ENCODE data around the gene CDK11B.
"Not testable (repeated sequence)": the region's sequence is repeated elsewhere in the genome, so short reads cannot be mapped to it uniquely, and the experiment has no call there.

CDK11B gene

DNA sequence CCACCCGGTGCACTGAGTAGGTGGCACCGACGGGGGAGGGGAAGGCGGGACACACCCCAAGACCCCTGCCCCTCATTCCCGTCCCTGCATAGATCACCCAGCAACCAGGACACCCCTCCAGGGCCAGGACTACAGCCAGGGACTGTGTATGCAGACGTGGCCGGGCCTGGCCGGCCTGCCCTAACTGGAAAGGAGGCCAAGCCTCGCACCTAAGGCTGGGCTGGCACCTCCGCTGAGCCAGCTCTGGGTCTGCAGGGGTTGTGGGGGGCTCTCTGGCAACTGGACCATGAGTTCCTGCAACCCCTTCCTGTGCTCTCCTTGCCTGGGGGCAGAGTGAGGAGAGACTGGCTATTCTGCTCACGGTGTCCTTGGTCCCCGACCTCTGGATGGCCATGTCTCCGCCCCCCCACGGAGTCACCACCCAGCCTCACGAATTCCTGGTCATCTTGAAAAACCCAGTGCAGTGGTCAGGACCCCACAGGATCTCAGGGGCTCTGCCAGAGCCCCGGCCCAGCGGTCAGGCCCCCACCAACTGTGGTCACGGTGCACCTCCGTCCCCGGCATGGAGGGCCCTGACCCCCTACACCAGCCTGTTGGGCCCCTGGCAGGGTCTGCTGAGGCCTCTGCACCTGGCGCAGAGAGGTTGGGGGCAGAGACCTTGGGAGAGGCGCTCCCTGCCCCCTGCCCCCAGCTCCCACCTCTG, 57.8 kb downstream of the CDK11B start:
- in situ Hi-C loops (cut with HindIII; ENCODE audit: low sequenced_read_pairs), result no loop called here

- in situ Hi-C loops (cut with HindIII; ENCODE audit: low sequenced_read_pairs), result no loop called here
Measured at GRCh38 chr1:1599935-1600860, 58.6 kb downstream of the CDK11B start, which contains the start of gene FNDC10. Gene FNDC10 (minus strand): TSS chr1:1600135. CDS start chr1:1600015, 120 bp downstream.

- in situ Hi-C loops (cut with HindIII; ENCODE audit: low sequenced_read_pairs), result no loop called here
Measured at GRCh38 chr1:1599030-1599934, 59.5 kb downstream of the CDK11B start.

- in situ Hi-C loops (cut with HindIII; ENCODE audit: low sequenced_read_pairs), result no loop called here
Measured at GRCh38 chr1:1598720-1599029, 60.1 kb downstream of the CDK11B start.

DNA sequence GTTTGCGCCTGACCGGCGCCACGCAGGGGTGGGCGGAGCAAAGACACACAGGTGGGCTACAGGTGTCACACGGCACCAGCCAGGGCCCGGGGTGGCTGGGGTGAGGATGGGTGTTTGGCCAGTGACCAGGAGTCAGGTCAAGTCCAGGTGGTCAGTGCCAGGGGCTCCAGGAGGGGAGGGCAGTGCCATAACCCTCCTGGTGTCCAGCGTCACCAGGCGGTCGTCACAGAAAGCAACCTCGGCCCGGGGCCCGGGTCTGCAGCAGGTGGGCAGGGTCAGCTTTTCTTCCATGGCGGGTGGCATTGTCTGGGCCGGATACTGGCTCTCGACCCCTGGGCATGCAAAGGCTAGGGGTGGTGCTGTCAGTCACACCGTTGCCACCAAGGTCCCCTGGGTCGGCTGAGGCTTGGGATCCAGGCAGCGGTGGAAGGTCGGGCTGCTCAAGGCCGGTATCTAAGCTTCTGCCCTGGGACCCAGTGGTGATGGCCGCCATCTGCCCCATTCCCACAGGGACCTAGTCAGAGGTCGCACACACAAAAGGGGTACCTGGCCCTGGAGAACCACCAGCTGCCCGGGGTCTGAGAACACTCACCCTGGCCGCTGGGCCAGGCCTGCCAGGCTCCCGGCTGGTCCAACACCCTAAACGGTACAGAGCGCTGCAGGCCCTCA, 60.6 kb downstream of the CDK11B start:
- in situ Hi-C loops (cut with HindIII; ENCODE audit: low sequenced_read_pairs), result no loop called here

DNA sequence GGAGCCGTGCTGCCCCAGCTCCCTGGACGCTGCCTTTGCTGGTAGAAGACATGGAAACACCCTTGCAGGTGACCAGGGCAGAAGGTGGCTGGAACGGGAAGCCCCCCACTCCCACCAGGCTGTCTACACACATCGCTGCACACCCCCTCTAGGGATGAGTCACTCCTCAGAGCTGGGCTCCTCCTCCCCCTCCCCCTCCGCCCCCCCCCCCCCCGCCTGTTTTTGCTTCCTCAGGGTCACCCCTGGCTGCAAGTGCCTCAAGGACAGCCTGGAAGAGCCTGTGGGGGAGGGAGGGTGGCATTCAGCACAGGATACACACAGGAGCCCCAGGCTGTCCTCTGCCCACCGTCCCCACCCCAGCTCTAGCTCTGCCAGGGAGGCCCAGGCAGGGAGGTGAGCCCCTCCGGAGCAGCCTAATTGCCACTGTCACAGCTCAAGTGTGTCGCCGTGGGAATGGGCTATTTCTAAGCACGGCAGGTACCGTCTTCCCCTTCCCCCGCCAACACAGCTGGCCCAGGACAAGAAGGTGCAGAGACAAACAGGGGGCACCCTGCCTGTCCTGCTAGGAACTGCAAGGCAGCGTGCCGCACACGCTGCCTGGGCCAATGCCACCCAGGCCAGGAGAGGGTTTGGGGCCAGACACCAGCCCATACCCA, 61.4 kb downstream of the CDK11B start:
- in situ Hi-C loops (cut with HindIII; ENCODE audit: low sequenced_read_pairs), result no loop called here

DNA sequence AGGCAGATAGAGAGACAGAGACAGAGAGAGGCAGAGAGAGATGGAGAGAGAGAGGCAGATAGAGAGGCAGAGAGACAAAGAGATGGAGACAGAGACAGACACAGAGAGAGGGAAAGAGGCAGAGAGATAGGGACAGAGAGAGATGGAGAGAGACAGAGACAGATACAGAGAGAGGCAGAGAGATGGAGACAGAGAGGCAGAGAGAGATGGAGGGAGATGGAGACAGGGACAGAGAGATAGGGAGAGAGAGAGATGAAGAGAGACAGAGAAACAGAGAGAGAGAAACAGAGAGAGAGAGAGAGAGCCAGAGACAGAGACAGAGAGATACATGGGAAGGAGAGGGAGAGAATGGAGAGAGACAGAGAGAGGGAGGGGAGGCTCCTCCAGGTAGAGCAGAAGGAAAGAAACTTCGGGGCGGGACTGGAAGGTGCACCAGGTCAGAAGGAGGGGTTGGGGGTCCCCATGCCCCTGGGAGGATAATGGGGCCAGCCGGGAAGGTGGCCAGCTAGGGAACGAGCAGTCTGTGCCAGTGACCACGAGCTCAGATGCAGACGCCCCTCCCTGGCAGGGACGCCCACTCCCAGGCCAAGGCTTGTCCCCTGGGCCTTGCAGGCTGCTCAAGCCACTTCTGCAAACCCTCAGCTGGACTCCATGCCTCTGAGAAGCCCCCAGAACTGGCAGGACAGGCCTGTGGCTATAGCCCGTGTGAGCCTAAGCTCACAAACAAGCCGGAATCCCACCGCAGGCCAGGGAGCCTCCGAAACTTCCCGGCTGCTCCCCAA, 62.1 kb downstream of the CDK11B start:
- in situ Hi-C loops (cut with HindIII; ENCODE audit: low sequenced_read_pairs), result no loop called here

DNA sequence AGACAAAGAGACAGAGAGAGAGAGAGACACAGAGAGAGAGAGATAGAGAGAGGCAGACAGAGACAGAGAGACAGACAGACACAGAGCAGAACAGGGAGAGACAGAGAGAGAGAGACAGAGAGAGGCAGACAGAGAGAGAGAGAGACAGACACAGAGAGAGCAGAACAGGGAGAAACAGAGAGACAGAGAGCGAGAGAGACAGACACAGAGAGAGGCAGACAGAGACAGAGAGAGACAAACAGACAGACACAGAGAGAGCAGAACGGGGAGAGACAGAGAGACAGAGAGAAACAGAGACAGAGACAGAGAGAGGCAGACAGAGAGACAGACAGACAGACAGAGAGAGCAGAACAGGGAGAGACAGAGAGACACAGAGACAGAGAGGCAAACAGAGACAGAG, 63.5 kb downstream of the CDK11B start:
- in situ Hi-C loops (cut with HindIII; ENCODE audit: low sequenced_read_pairs), result not testable (repeated sequence)

DNA sequence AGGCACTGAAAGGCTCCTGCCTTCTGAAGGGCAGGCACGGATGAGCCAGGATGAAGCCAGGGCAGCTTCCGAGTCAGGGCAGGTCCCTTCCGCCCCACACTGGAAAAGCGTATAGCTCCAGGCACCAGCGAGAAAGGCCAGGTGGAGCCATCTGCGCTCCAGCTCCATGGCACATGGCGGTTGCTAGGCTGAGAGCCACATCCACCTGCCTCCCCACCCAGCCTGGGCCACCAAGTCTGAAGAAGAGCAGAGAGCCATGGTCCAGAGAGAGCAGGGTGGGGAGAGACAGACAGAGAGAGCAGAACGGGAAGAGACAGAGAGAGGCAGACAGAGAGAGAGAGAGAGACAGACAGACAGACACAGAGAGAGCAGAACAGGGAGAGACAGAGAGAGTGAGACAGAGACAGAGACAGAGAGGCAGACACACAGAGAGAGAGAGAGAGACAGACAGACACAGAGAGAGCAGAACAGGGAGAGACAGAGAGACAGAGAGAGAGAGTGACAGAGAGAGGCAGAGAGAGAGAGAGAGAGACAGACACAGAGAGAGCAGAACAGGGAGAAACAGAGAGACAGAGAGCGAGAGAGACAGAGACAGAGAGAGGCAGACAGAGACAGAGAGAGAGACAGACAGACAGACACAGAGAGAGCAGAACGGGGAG, 64.1 kb downstream of the CDK11B start:
- in situ Hi-C loops (cut with HindIII; ENCODE audit: low sequenced_read_pairs), result no loop called here

- in situ Hi-C loops (cut with HindIII; ENCODE audit: low sequenced_read_pairs), result no loop called here
Measured at GRCh38 chr1:1593834-1594601, 64.8 kb downstream of the CDK11B start.

DNA sequence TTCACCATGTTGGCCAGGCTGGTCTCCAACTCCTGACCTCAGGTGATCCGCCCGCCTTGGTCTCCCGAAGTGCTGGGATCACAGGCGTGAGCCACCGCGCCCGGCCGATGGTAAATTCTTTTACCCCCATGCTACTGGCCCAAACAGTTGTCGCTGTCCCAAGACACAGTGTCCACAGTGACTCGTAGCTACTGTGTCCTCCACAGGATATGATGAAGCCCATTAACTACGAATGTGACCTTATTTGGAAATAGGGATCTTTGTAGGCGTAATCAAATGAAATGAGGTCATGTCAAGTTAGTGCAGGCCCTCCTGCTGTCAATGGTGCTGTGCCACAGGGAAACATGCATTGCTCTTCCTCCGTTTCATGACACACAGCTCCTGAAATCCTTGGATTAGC, 67.4 kb downstream of the CDK11B start:
- in situ Hi-C loops (cut with HindIII; ENCODE audit: low sequenced_read_pairs), result no loop called here

Data from endothelial cell of hepatic sinusoid (primary cell).